ENCODE data around the gene DDX41. TPM values are rescaled to one million over a fixed set of nuclear protein-coding genes. Genes with fewer than 3 reads are reported as not detected.

Gene DDX41
- total RNA-seq, 2 experiments from 2014 or later, result 142 to 147 TPM

- CTCF ChIA-PET, result interaction anchor here (1.0 to 2.5 kb wide), 2 partner anchors 47 to 615 kb away, joined by 3 to 8 read pairs; no protein-coding TSS in a partner anchor
- Mint-ChIP-seq H3K9me3 (no peaks in the 10 kb centered on the region), H3K4me3 (no peak overlapping the region), H3K27ac (no peak overlapping the region), H3K4me1 (ENCODE audit: low read depth) (peaks cover 35% of the 10 kb centered on the region), H3K36me3 (ENCODE audit: low read depth) (peaks cover 12% of the 10 kb centered on the region), H3K27me3 (ENCODE audit: low read depth) (no peaks in the 10 kb centered on the region)
- DNase-seq, result no peak
- intact Hi-C loops (cut with micrococcal nuclease), result no loop called here
Observed at GRCh38 chr5:177548495-177548894, 31.7 kb upstream of the DDX41 start.

GRCh38 chr5:177547736-177548135, 31.0 kb upstream of the DDX41 start:
- Mint-ChIP-seq H3K36me3 (ENCODE audit: low read depth) (peaks cover 10% of the 10 kb centered on the region), H3K4me3 (no peak overlapping the region), H3K27me3 (ENCODE audit: low read depth) (no peaks in the 10 kb centered on the region), H3K9me3 (no peaks in the 10 kb centered on the region), H3K27ac (no peak overlapping the region), H3K4me1 (ENCODE audit: low read depth) (peaks cover 28% of the 10 kb centered on the region)
- intact Hi-C loops (cut with micrococcal nuclease), result no loop called here
- DNase-seq, result no peak
- CTCF ChIA-PET, result interaction anchor here (1.0 kb wide), 1 partner anchor 616 kb away, joined by 3 read pairs; no protein-coding TSS in a partner anchor

- peak; percentile 8 for DNase-seq
- CTCF ChIA-PET, result interaction anchor here (1.9 kb wide), 1 partner anchor 45 kb away, joined by 5 read pairs; no protein-coding TSS in a partner anchor
- no peaks in the 10 kb centered on the region for H3K27me3 Mint-ChIP-seq (ENCODE audit: low read depth)
- H3K36me3 Mint-ChIP-seq (ENCODE audit: low read depth), result peaks cover 7% of the 10 kb centered on the region
- no peaks in the 10 kb centered on the region for H3K9me3 Mint-ChIP-seq
- no peak overlapping the region for H3K4me3 Mint-ChIP-seq
- peaks cover 22% of the 10 kb centered on the region for H3K4me1 Mint-ChIP-seq (ENCODE audit: low read depth)
- no peak overlapping the region for H3K27ac Mint-ChIP-seq
- intact Hi-C loops (cut with micrococcal nuclease), result no loop called here
Observed at GRCh38 chr5:177546258-177546741, 29.5 kb upstream of the DDX41 start.

- Mint-ChIP-seq H3K4me3 (no peak overlapping the region), H3K4me1 (ENCODE audit: low read depth) (peaks cover 24% of the 10 kb centered on the region), H3K9me3 (no peaks in the 10 kb centered on the region), H3K27ac (peak overlapping the region; percentile 30), H3K27me3 (ENCODE audit: low read depth) (no peaks in the 10 kb centered on the region), H3K36me3 (ENCODE audit: low read depth) (peaks cover 6% of the 10 kb centered on the region)
- CTCF ChIA-PET, result interaction anchor here (0.6 to 1.9 kb wide), 3 partner anchors 33 to 50 kb away, joined by 3 to 5 read pairs (median 4); no protein-coding TSS in a partner anchor
- intact Hi-C loops (cut with micrococcal nuclease), result no loop called here
- DNase-seq, result no peak
Observed at GRCh38 chr5:177545487-177546257, 28.9 kb upstream of the DDX41 start.

- Mint-ChIP-seq H3K36me3 (ENCODE audit: low read depth) (peaks cover 7% of the 10 kb centered on the region), H3K27ac (no peak overlapping the region)
- CTCF ChIA-PET, result interaction anchor here (0.8 kb wide), 1 partner anchor 14 kb away, joined by 3 read pairs; no protein-coding TSS in a partner anchor
Observed at GRCh38 chr5:177542816-177543465, 26.2 kb upstream of the DDX41 start.

GRCh38 chr5:177540438-177540837, 23.7 kb upstream of the DDX41 start:
- no peak for DNase-seq
- Mint-ChIP-seq H3K4me3 (no peak overlapping the region), H3K27ac (no peak overlapping the region), H3K27me3 (ENCODE audit: low read depth) (no peaks in the 10 kb centered on the region), H3K9me3 (no peaks in the 10 kb centered on the region), H3K36me3 (ENCODE audit: low read depth) (peaks cover 9% of the 10 kb centered on the region), H3K4me1 (ENCODE audit: low read depth) (peaks cover 7% of the 10 kb centered on the region)
- intact Hi-C loops (cut with micrococcal nuclease), result no loop called here
- CTCF ChIA-PET, result interaction anchor here (1.2 kb wide), 1 partner anchor 12 kb away, joined by 6 read pairs; no protein-coding TSS in a partner anchor

More at GRCh38 chr5:177542816-177543465, 26.2 kb upstream of the DDX41 start:
- no peak for DNase-seq
- intact Hi-C loops (cut with micrococcal nuclease), result no loop called here
- Mint-ChIP-seq H3K27me3 (ENCODE audit: low read depth) (no peaks in the 10 kb centered on the region), H3K4me1 (ENCODE audit: low read depth) (peaks cover 21% of the 10 kb centered on the region), H3K9me3 (no peaks in the 10 kb centered on the region), H3K4me3 (no peak overlapping the region)

GRCh38 chr5:177539411-177539810, 22.6 kb upstream of the DDX41 start:
- H3K27me3 Mint-ChIP-seq (ENCODE audit: low read depth), result no peaks in the 10 kb centered on the region
- CTCF ChIA-PET, result interaction anchor here (1.2 kb wide), 1 partner anchor 11 kb away, joined by 6 read pairs; no protein-coding TSS in a partner anchor
- H3K9me3 Mint-ChIP-seq, result no peaks in the 10 kb centered on the region
- no peak overlapping the region for H3K27ac Mint-ChIP-seq
- peaks cover 9% of the 10 kb centered on the region for H3K36me3 Mint-ChIP-seq (ENCODE audit: low read depth)
- no peak for DNase-seq
- peaks cover 4% of the 10 kb centered on the region for H3K4me1 Mint-ChIP-seq (ENCODE audit: low read depth)
- intact Hi-C loops (cut with micrococcal nuclease), result no loop called here
- no peak overlapping the region for H3K4me3 Mint-ChIP-seq

GRCh38 chr5:177538876-177539275, 22.1 kb upstream of the DDX41 start:
- H3K27ac Mint-ChIP-seq, result no peak overlapping the region
- no peak for DNase-seq
- H3K9me3 Mint-ChIP-seq, result no peaks in the 10 kb centered on the region
- CTCF ChIA-PET, result no interaction called here
- no peak overlapping the region for H3K4me3 Mint-ChIP-seq
- H3K36me3 Mint-ChIP-seq (ENCODE audit: low read depth), result peaks cover 9% of the 10 kb centered on the region
- intact Hi-C loops (cut with micrococcal nuclease), result no loop called here
- no peaks in the 10 kb centered on the region for H3K27me3 Mint-ChIP-seq (ENCODE audit: low read depth)
- peaks cover 2% of the 10 kb centered on the region for H3K4me1 Mint-ChIP-seq (ENCODE audit: low read depth)

- peaks cover 9% of the 10 kb centered on the region for H3K36me3 Mint-ChIP-seq (ENCODE audit: low read depth)
- peaks cover 2% of the 10 kb centered on the region for H3K4me1 Mint-ChIP-seq (ENCODE audit: low read depth)
- DNase-seq, result no peak
- no peaks in the 10 kb centered on the region for H3K9me3 Mint-ChIP-seq
- H3K27me3 Mint-ChIP-seq (ENCODE audit: low read depth), result no peaks in the 10 kb centered on the region
- H3K27ac Mint-ChIP-seq, result no peak overlapping the region
- no peak overlapping the region for H3K4me3 Mint-ChIP-seq
- CTCF ChIA-PET, result interaction anchor here (1.3 kb wide), 1 partner anchor 36 kb away, joined by 4 read pairs; no protein-coding TSS in a partner anchor
- intact Hi-C loops (cut with micrococcal nuclease), result no loop called here
Observed at GRCh38 chr5:177537389-177538361, 20.9 kb upstream of the DDX41 start.

- DNase-seq, result no peak
- Mint-ChIP-seq H3K4me3 (no peak overlapping the region), H3K9me3 (no peaks in the 10 kb centered on the region), H3K4me1 (ENCODE audit: low read depth) (peaks cover 2% of the 10 kb centered on the region), H3K36me3 (ENCODE audit: low read depth) (peaks cover 12% of the 10 kb centered on the region), H3K27me3 (ENCODE audit: low read depth) (no peaks in the 10 kb centered on the region), H3K27ac (no peak overlapping the region)
- CTCF ChIA-PET, result no interaction called here
- intact Hi-C loops (cut with micrococcal nuclease), result no loop called here
Observed at GRCh38 chr5:177536386-177536785, 19.6 kb upstream of the DDX41 start.

GRCh38 chr5:177535125-177535524, 18.4 kb upstream of the DDX41 start:
- H3K36me3 Mint-ChIP-seq (ENCODE audit: low read depth), result peaks cover 12% of the 10 kb centered on the region
- CTCF ChIA-PET, result interaction anchor here (0.7 kb wide), 1 partner anchor 428 kb away, joined by 3 read pairs; no protein-coding TSS in a partner anchor
- no peak for DNase-seq
- H3K27ac Mint-ChIP-seq, result no peak overlapping the region
- H3K4me1 Mint-ChIP-seq (ENCODE audit: low read depth), result no peaks in the 10 kb centered on the region
- no peaks in the 10 kb centered on the region for H3K27me3 Mint-ChIP-seq (ENCODE audit: low read depth)
- H3K9me3 Mint-ChIP-seq, result no peaks in the 10 kb centered on the region
- no peak overlapping the region for H3K4me3 Mint-ChIP-seq
- intact Hi-C loops (cut with micrococcal nuclease), result no loop called here
